SK-N-SH (cell line): ENCODE data around the gene MCEMP1. TPM values are rescaled to one million over a fixed set of nuclear protein-coding genes. Genes with fewer than 3 reads are reported as not detected.

Experiments used
- CTCF ChIA-PET: fragments of 300-600, 350-600 bp; formaldehyde crosslinking; extraction: SDS; loops from one replicate; lab custom pipeline; 2021; lab: Yijun Ruan, JAX
- POLR2A ChIA-PET: fragments of 350-600 bp; sonication (Branson Sonifier 250); formaldehyde crosslinking; extraction: SDS; loops from one replicate; lab custom pipeline; 2020; ENCODE audit warnings: antibody characterized with exemption, inconsistent platforms; lab: Yijun Ruan, JAX
- DNase-seq: peaks from one replicate; pipeline ENCODE4 v3.0.0; 2012
- H2AFZ ChIP-seq: fragments of 200-600 bp; sonication (generic); 2 replicates; pipeline ENCODE4 v1.8.1; 2016; ENCODE audit warnings: antibody characterized with exemption, mild to moderate bottlenecking, low read depth
- H3F3A ChIP-seq: fragments of 200-600 bp; sonication (generic); replicated peaks from 2 replicates; pipeline ENCODE3; 2016; ENCODE audit warnings: antibody characterized with exemption, mild to moderate bottlenecking; ENCODE audit not compliant: insufficient read depth
- H3K27ac ChIP-seq, 2 experiments: fragments of 200-500 bp in 1 of 2; fragments of 200-600 bp in 1 of 2; sonication (Bioruptor generic) in 1 of 2; sonication (generic), shearing (Covaris generic) in 1 of 2; 2 replicates each; pipeline versions ENCODE4 v1.5.1 to v1.6.1; 2014 to 2016; ENCODE audit warnings: low read depth in 2 of 2, inconsistent platforms in 1 of 2, low read length in 1 of 2, mild to moderate bottlenecking in 1 of 2, mixed read lengths in 1 of 2
- H3K27me3 ChIP-seq: fragments of 200-600 bp; sonication (generic), shearing (Covaris generic); 2 replicates; pipeline ENCODE4 v1.6.1; 2016; ENCODE audit warnings: mixed run types; ENCODE audit not compliant: insufficient read depth
- H3K36me3 ChIP-seq, 2 experiments: fragments of 200-500 bp in 1 of 2; fragments of 200-600 bp in 1 of 2; sonication (Bioruptor generic) in 1 of 2; sonication (generic) in 1 of 2; replicated peaks in 1 of 2; 2 replicates each; pipeline versions ENCODE3 to v1.5.1; 2014 to 2016; ENCODE audit warnings: low read length in 1 of 2, mild to moderate bottlenecking in 1 of 2; ENCODE audit not compliant: insufficient read depth in 2 of 2, control insufficient read depth in 1 of 2
- H3K4me1 ChIP-seq, 2 experiments: fragments of 200-500 bp in 1 of 2; fragments of 200-600 bp in 1 of 2; sonication (Bioruptor generic) in 1 of 2; sonication (generic), shearing (Covaris generic) in 1 of 2; 2 replicates each; pipeline versions ENCODE4 v1.5.1 to v1.6.1; 2014 to 2016; ENCODE audit warnings: low read depth in 1 of 2, low read length in 1 of 2, mixed run types in 1 of 2; ENCODE audit not compliant: insufficient read depth in 2 of 2, control insufficient read depth in 1 of 2
- H3K4me2 ChIP-seq: fragments of 200-600 bp; sonication (generic), shearing (Covaris generic); 2 replicates; pipeline ENCODE4 v1.6.1; 2017; ENCODE audit warnings: mixed run types
- H3K4me3 ChIP-seq, 2 experiments: fragments of 200-500 bp in 1 of 2; fragments of 200-600 bp in 1 of 2; sonication (Bioruptor generic) in 1 of 2; sonication (generic), shearing (Covaris generic) in 1 of 2; 2 replicates each; pipeline versions ENCODE4 v1.5.1 to v1.8.1; 2014 to 2016; ENCODE audit warnings: low read depth in 2 of 2, inconsistent platforms in 1 of 2, low read length in 1 of 2, mild to moderate bottlenecking in 1 of 2, mixed read lengths in 1 of 2, moderate library complexity in 1 of 2
- H3K79me2 ChIP-seq: fragments of 200-600 bp; sonication (generic); 2 replicates; pipeline ENCODE4 v1.8.1; 2017; ENCODE audit warnings: mild to moderate bottlenecking; ENCODE audit not compliant: insufficient read depth
- H3K9ac ChIP-seq: fragments of 200-600 bp; sonication (generic); 2 replicates; pipeline ENCODE4 v1.6.1; 2017; ENCODE audit warnings: mixed run types
- H3K9me2 ChIP-seq: fragments of 200-600 bp; sonication (generic); 2 replicates; pipeline ENCODE4 v1.6.1; 2017; ENCODE audit warnings: mixed run types
- H3K9me3 ChIP-seq: fragments of 200-600 bp; sonication (generic); 2 replicates; pipeline ENCODE4 v1.6.1; 2017; ENCODE audit warnings: mixed run types, mild to moderate bottlenecking, moderate library complexity
- H4K20me1 ChIP-seq: fragments of 200-600 bp; sonication (generic); 2 replicates; pipeline ENCODE4 v1.6.1; 2017; ENCODE audit warnings: mild to moderate bottlenecking, mixed run types; ENCODE audit not compliant: insufficient read depth
- CHD2 ChIP-seq: fragments of 150-350 bp; IDR thresholded peaks from 2 replicates; pipeline ENCODE4 v1.6.1; 2018; ENCODE audit warnings: low read length; ENCODE audit not compliant: partially characterized antibody
- CTCF ChIP-seq: fragments of 200-600 bp; sonication (generic); IDR thresholded peaks from 2 replicates; pipeline ENCODE4 v1.6.1; 2017; ENCODE audit warnings: antibody characterized with exemption, mild to moderate bottlenecking, moderate library complexity
- JUND ChIP-seq: IDR thresholded peaks from 2 replicates; pipeline ENCODE4 v1.4.0; 2012
- MEF2A ChIP-seq: IDR thresholded peaks from 2 replicates; pipeline ENCODE4 v1.4.0; 2012; ENCODE audit warnings: low read depth, borderline replicate concordance
- MXI1 ChIP-seq: IDR thresholded peaks from 2 replicates; pipeline ENCODE4 v1.6.1; 2012; ENCODE audit warnings: mild to moderate bottlenecking, low read depth, low read length, improper control_type of control experiment
- NRF1 ChIP-seq: IDR thresholded peaks from 2 replicates; pipeline ENCODE4 v1.6.1; 2012; ENCODE audit warnings: low read depth, mild to moderate bottlenecking, low read length
- POLR2AphosphoS5 ChIP-seq: IDR thresholded peaks from 2 replicates; pipeline ENCODE4 v1.6.1; 2012; ENCODE audit warnings: low read depth, low read length
- RAD21 ChIP-seq: IDR thresholded peaks from 2 replicates; pipeline ENCODE4 v1.6.1; 2012; ENCODE audit warnings: mild to moderate bottlenecking, low read length
- RCOR1 ChIP-seq: fragments of 150-350 bp; IDR thresholded peaks from 2 replicates; pipeline ENCODE4 v1.6.1; 2017; ENCODE audit warnings: antibody characterized with exemption, low read length
- SMC3 ChIP-seq: IDR thresholded peaks from 2 replicates; pipeline ENCODE4 v1.6.1; 2012; ENCODE audit warnings: low read depth, low read length, improper control_type of control experiment
- TAF1 ChIP-seq: IDR thresholded peaks from 2 replicates; pipeline ENCODE4 v1.6.1; 2012; ENCODE audit warnings: low read depth, mild to moderate bottlenecking, low read length, moderate library complexity, borderline replicate concordance
- ZBTB33 ChIP-seq: IDR thresholded peaks from 2 replicates; pipeline ENCODE4 v1.4.0; 2012; ENCODE audit warnings: low read depth, borderline replicate concordance
- WGBS: methylation state at CpG from one replicate; pipeline ENCODE4 v1.1.6; 2017; ENCODE audit warnings: low lambda C conversion rate; 5-methylcytosine and 5-hydroxymethylcytosine counted together
- polyA plus RNA-seq, 3 experiments: library from polyadenylated mRNA; depleted of rRNA; stranded (reverse); fragments of >200 nt; gene quantifications; 2 replicates each; pipeline ENCODE4 v1.2.3, GENCODE V29; 2012

MCEMP1 gene
- polyA plus RNA-seq, 1 of the 3 experiments (the other 2 are of a cell fraction): not detected

GRCh38 chr19:7680606-7681339 lies 3.9 kb downstream of the MCEMP1 start, which contains the start of gene TRAPPC5:
TSS of gene TRAPPC5 (plus strand) at chr19:7680833. CDS start at chr19:7682254, 1,421 bp downstream.
- DNase-seq: peak; percentile 98
- Histone ChIP-seq H3K9ac (peak within 1 kb of the TSS; percentile 93), H3K9me3 (no peaks in the 10 kb centered on the region), H3K36me3 (peaks cover 5 to 6% of the 10 kb centered on the region in 2 experiments), H3K4me3 (peak within 1 kb of the TSS; percentile 87 to 92), H3K27me3 (peaks cover 28% of the 10 kb centered on the region), H3K4me2 (peak within 1 kb of the TSS; percentile 97), H3K4me1 (peaks cover 0 to 13% of the 10 kb centered on the region in 2 experiments; a peak in 1 of 4 replicates), H3F3A (no peaks in the 10 kb centered on the region), H2AFZ (peak within 1 kb of the TSS; percentile 97; the same call in 1 of the 2 replicates), H3K79me2 (peaks cover 14% of the 10 kb centered on the region), H4K20me1 (no peaks in the 10 kb centered on the region), H3K9me2 (no peaks in the 10 kb centered on the region), H3K27ac (peak within 1 kb of the TSS in 1 of 2 experiments; percentile 72; a peak in 1 of 4 replicates)
- ChIA-PET CTCF (interaction anchor here (0.6 to 8.2 kb wide), 78 partner anchors 9 to 600 kb away, joined by 3 to 171 read pairs (median 5); partner anchors contain the start of genes CAMSAP3, CLEC4M, PCP2 and PET100), POLR2A (interaction anchor here (0.6 to 1.2 kb wide), 4 partner anchors 45 to 155 kb away, joined by 3 to 8 read pairs (median 3); partner anchors contain the start of genes PET100 and XAB2)
- 4% methylated on average over 12 of the region's 79 CpGs for WGBS
- TF ChIP-seq RAD21 (peak; percentile 82), RCOR1 (peak; percentile 64; the same call in 1 of the 2 replicates), SMC3 (peak; percentile 79), CTCF (peak; percentile 87), CHD2 (peak; percentile 17), TAF1 (peak; percentile 10; the same call in 1 of the 2 replicates), MEF2A (no peak), ZBTB33 (no peak), NRF1 (peak; percentile 93), JUND (no peak), POLR2AphosphoS5 (peak; percentile 54), MXI1 (no peak; the same call in 1 of the 2 replicates)
